Activated naive CD8-positive, alpha-beta T cell treated with anti-CD3 and anti-CD28 coated beads for 36 hours (primary cell): ENCODE data around the gene LRP3. TPM values are rescaled to one million over a fixed set of nuclear protein-coding genes. Genes with fewer than 3 reads are reported as not detected.

Experiments
- DNase-seq: peaks from one replicate; pipeline ENCODE4 v3.0.0; 2021
- H3K27ac Mint-ChIP-seq: one replicate; pipeline ENCODE4 v1.8.0; 2022; ENCODE audit warnings: mild to moderate bottlenecking, moderate library complexity, mixed read lengths
- H3K27me3 Mint-ChIP-seq: one replicate; pipeline ENCODE4 v1.8.0; 2022; ENCODE audit warnings: mild to moderate bottlenecking, mixed read lengths
- H3K36me3 Mint-ChIP-seq: one replicate; pipeline ENCODE4 v1.8.0; 2021; ENCODE audit warnings: mild to moderate bottlenecking, mixed read lengths
- H3K4me1 Mint-ChIP-seq: one replicate; pipeline ENCODE4 v1.8.0; 2021; ENCODE audit warnings: mixed read lengths
- H3K4me3 Mint-ChIP-seq: one replicate; pipeline ENCODE4 v1.8.0; 2022; ENCODE audit warnings: mild to moderate bottlenecking, moderate library complexity, mixed read lengths
- H3K9me3 Mint-ChIP-seq: one replicate; pipeline ENCODE4 v1.8.0; 2022; ENCODE audit warnings: mixed read lengths
- total RNA-seq, 2 experiments: library from RNA; stranded (reverse); gene quantifications; one replicate each; pipeline ENCODE4 v1.2.3, GENCODE V29; 2021

LRP3 gene
- total RNA-seq, 2 experiments from 2014 or later: 0.44 to 0.91 TPM

GRCh38 chr19:33255781-33256180, 61.7 kb downstream of the LRP3 start:
- H3K9me3 Mint-ChIP-seq: no peaks in the 10 kb centered on the region
- no peak overlapping the region for H3K4me3 Mint-ChIP-seq
- peaks cover 3% of the 10 kb centered on the region for H3K4me1 Mint-ChIP-seq
- H3K27ac Mint-ChIP-seq: no peak overlapping the region
- H3K36me3 Mint-ChIP-seq: no peaks in the 10 kb centered on the region
- DNase-seq: no peak
- peaks cover 2% of the 10 kb centered on the region for H3K27me3 Mint-ChIP-seq

DNA sequence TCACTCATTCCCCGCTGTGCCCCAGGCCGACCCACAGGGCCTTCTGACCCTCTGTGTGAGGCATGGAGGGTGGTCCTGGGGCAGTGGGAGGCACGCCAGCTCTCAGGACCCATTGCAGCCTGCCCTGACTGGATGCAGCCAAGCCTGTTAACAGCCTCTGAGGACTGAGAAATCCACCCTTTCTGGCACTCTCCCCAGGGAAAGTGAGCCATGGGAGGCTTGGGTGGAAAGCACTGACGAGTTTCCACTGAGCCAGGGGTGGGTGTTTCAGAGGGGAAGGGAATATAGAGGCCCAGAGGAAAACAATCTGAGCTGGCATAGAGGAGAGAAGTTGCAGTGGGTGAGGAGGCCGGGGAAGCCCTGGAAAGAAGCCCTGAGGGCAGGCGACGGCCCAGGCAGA, 62.1 kb downstream of the LRP3 start:
- peaks cover 8% of the 10 kb centered on the region for H3K4me1 Mint-ChIP-seq

GRCh38 chr19:33257828-33258227, 63.7 kb downstream of the LRP3 start:
- DNase-seq: no peak
- Mint-ChIP-seq H3K27me3 (peaks cover 10% of the 10 kb centered on the region), H3K9me3 (no peaks in the 10 kb centered on the region), H3K27ac (no peak overlapping the region), H3K36me3 (no peaks in the 10 kb centered on the region), H3K4me1 (peaks cover 8% of the 10 kb centered on the region), H3K4me3 (no peak overlapping the region)

More for the DNA sequence above, 62.1 kb downstream of the LRP3 start:
- H3K9me3 Mint-ChIP-seq: no peaks in the 10 kb centered on the region
- H3K27me3 Mint-ChIP-seq: peaks cover 5% of the 10 kb centered on the region
- no peak for DNase-seq
- H3K27ac Mint-ChIP-seq: no peak overlapping the region
- no peaks in the 10 kb centered on the region for H3K36me3 Mint-ChIP-seq
- no peak overlapping the region for H3K4me3 Mint-ChIP-seq

Other genes with a start within 250 kb of the LRP3 start
- 10 to 100 TPM; 13.6 to 14.1 TPM for gene CEP89, start 222.4 kb upstream of the LRP3 start, total RNA-seq
- gene FAAP24, start 222.1 kb upstream of the LRP3 start, total RNA-seq: 1 to 10 TPM; 8.0 to 8.4 TPM
- gene RHPN2, start 129.4 kb upstream of the LRP3 start, total RNA-seq: 1 to 10 TPM; 4.5 to 5.3 TPM
- gene GPATCH1, start 113.1 kb upstream of the LRP3 start, total RNA-seq: 10 to 100 TPM; 10.6 to 11.8 TPM
- under 1 TPM in 1 of 2 experiments, not detected in 1; 0.16 TPM for gene WDR88, start 62.2 kb upstream of the LRP3 start, total RNA-seq
- gene SLC7A10, start 31.5 kb downstream of the LRP3 start, total RNA-seq: not detected
- gene CEBPA, start 108.2 kb downstream of the LRP3 start, total RNA-seq: under 1 TPM; 0.26 to 0.35 TPM
- gene CEBPG, start 179.4 kb downstream of the LRP3 start, total RNA-seq: 10 to 100 TPM; 30.1 to 30.9 TPM